GM12878 (cell line): ENCODE results near the gene PIGV. TPM values are rescaled to one million over a fixed set of nuclear protein-coding genes. Genes with fewer than 3 reads are reported as not detected.

Experiments
- ATAC-seq: fragments of 200-7000 bp; cut with Tn5 transposase; 3 replicates; pipeline ENCODE4 v1.9.1; 2020; ENCODE audit warnings: mild to moderate bottlenecking, moderate library complexity
- BruUV-seq: library from RNA; stranded (reverse); fragments of 400-500 nt; replicated peaks from 2 replicates; lab custom pipeline; 2021; lab: Mats Ljungman, UMichigan
- CTCF ChIA-PET: fragments of 300-600 bp; sonication (Branson Sonifier 250); formaldehyde crosslinking; extraction: SDS; loops from one replicate; lab custom pipeline; 2021; ENCODE audit warnings: inconsistent platforms; lab: Yijun Ruan, JAX
- POLR2A ChIA-PET: fragments of 350-600 bp; formaldehyde crosslinking; extraction: SDS; loops from one replicate; lab custom pipeline; 2021; ENCODE audit warnings: inconsistent platforms; lab: Charles Lee
- RAD21 ChIA-PET: fragments of 300-600 bp; sonication (Branson Sonifier 250); formaldehyde crosslinking; loops from one replicate; lab custom pipeline; 2023; ENCODE audit warnings: antibody characterized with exemption; ENCODE audit not compliant: unreplicated experiment; lab: Charles Lee
- SMC1A ChIA-PET: fragments of 300-600 bp; sonication (Branson Sonifier 250); formaldehyde crosslinking; loops from one replicate; lab custom pipeline; 2023; ENCODE audit not compliant: unreplicated experiment, uncharacterized antibody; lab: Charles Lee
- DNase-seq: peaks from one replicate; pipeline ENCODE4 v3.0.0-alpha.2; 2011; ENCODE audit warnings: low read depth, low spot score
- FAIRE-seq: peaks from 3 replicates; lab custom pipeline; 2011; peaks lifted over from hg19 to GRCh38; lab: Jason Lieb, UNC
- H2AFZ ChIP-seq: 2 replicates; pipeline ENCODE4 v1.6.0; 2011; ENCODE audit warnings: low read depth, low read length, control low read depth; ENCODE audit not compliant: control insufficient read depth
- H3K27ac ChIP-seq: 2 replicates; pipeline ENCODE4 v1.5.1; 2011; ENCODE audit warnings: control low read depth; ENCODE audit not compliant: control insufficient read depth, insufficient read depth
- H3K27me3 ChIP-seq, 2 experiments: replicated peaks in 1 of 2; 2 replicates each; pipeline versions ENCODE4 v1.6.0 to v1.6.1; 2011; ENCODE audit warnings: low read length in 1 of 2; ENCODE audit not compliant: control insufficient read depth in 2 of 2, insufficient read depth in 2 of 2
- H3K36me3 ChIP-seq, 2 experiments: 2 replicates each; pipeline ENCODE4 v1.5.1; 2011; ENCODE audit warnings: low read length in 1 of 2; ENCODE audit not compliant: control insufficient read depth in 2 of 2, insufficient read depth in 2 of 2
- H3K4me1 ChIP-seq: 2 replicates; pipeline ENCODE4 v1.6.1; 2011; ENCODE audit warnings: mild to moderate bottlenecking, low read length, moderate library complexity, mixed read lengths; ENCODE audit not compliant: control insufficient read depth, insufficient read depth
- H3K4me2 ChIP-seq: 2 replicates; pipeline ENCODE4 v1.6.0; 2011; ENCODE audit warnings: control low read depth; ENCODE audit not compliant: control insufficient read depth, insufficient read depth
- H3K4me3 ChIP-seq: fragments of 200-600 bp; sonication (generic); 2 replicates; pipeline ENCODE4 v1.5.1; 2016
- H3K79me2 ChIP-seq: 2 replicates; pipeline ENCODE4 v1.6.0; 2011; ENCODE audit warnings: low read length; ENCODE audit not compliant: control insufficient read depth, insufficient read depth
- H3K9ac ChIP-seq: 2 replicates; pipeline ENCODE4 v1.8.0; 2011; ENCODE audit warnings: low read length, control low read depth, mixed read lengths; ENCODE audit not compliant: control insufficient read depth, insufficient read depth
- H3K9me3 ChIP-seq: replicated peaks from 3 replicates; pipeline ENCODE4 v1.5.1; 2011; ENCODE audit warnings: mild to moderate bottlenecking, low read length; ENCODE audit not compliant: control insufficient read depth, insufficient read depth
- H4K20me1 ChIP-seq: 2 replicates; pipeline ENCODE4 v1.6.0; 2011; ENCODE audit not compliant: control insufficient read depth, insufficient read depth
- CHD4 ChIP-seq: fragments of 200-600 bp; sonication (generic); IDR thresholded peaks from 2 replicates; pipeline ENCODE4 v1.6.1; 2016; ENCODE audit warnings: mild to moderate bottlenecking
- FOS ChIP-seq: IDR thresholded peaks from 3 replicates; pipeline ENCODE4 v1.6.1; 2011; ENCODE audit warnings: borderline replicate concordance; ENCODE audit not compliant: insufficient read length; ENCODE audit errors: extremely low read depth
- HDAC2 ChIP-seq: fragments of 200-600 bp; sonication (generic); IDR thresholded peaks from 2 replicates; pipeline ENCODE4 v1.6.1; 2017
- MTA2 ChIP-seq: fragments of 450-650 bp; IDR thresholded peaks from 2 replicates; pipeline ENCODE4 v1.6.1; 2016; ENCODE audit warnings: low read depth, mild to moderate bottlenecking, moderate library complexity
- RBBP5 ChIP-seq: fragments of 200-600 bp; sonication (generic); conservative IDR thresholded peaks from 2 replicates; pipeline ENCODE4 v1.6.1; 2016
- SMARCA5 ChIP-seq: fragments of 450-650 bp; IDR thresholded peaks from 2 replicates; pipeline ENCODE4 v1.6.1; 2017; ENCODE audit warnings: mild to moderate bottlenecking
- SREBF2 ChIP-seq: IDR thresholded peaks from 2 replicates; pipeline ENCODE4 v1.6.1; 2012; ENCODE audit warnings: mild to moderate bottlenecking, low read length
- ZNF274 ChIP-seq: IDR thresholded peaks from one replicate; pipeline ENCODE4 v1.8.0; 2011; ENCODE audit not compliant: insufficient read length, insufficient read depth
- WGBS: methylation state at CpG from one replicate; pipeline ENCODE4 v1.1.6; 2016; ENCODE audit warnings: low lambda C conversion rate; ENCODE audit not compliant: insufficient replicate concordance, insufficient coverage; ENCODE audit errors: missing lambda C conversion rate; 5-methylcytosine and 5-hydroxymethylcytosine counted together
- in situ Hi-C: fragments of 300-500 bp; cut with MboI; formaldehyde crosslinking; loops from 9 replicates; pipeline ENCODE4 v1.14.3; 2018; ENCODE audit warnings: mixed read lengths
- intact Hi-C: fragments of 100-400 bp; cut with micrococcal nuclease; formaldehyde crosslinking; loops from one replicate; pipeline ENCODE4 v1.14.2; 2022; ENCODE audit not compliant: unreplicated experiment
- polyA plus RNA-seq, 11 experiments: library from polyadenylated mRNA; depleted of rRNA in 4 of 11; unstranded in 6 of 11; stranded (reverse) in 5 of 11; fragments of >200 nt; fragmentation: Nextera tagmentation in 4 of 11; fragmentation: Illumina TruSeq in 1 of 11; extraction: Ambion mirVana in 4 of 11; extraction: Trizol in 1 of 11; gene quantifications; 1 replicate in 1 of 11; 2 replicates in 10 of 11; pipeline versions ENCODE4 v1.2.1 to v1.2.3, GENCODE V29; 2011 to 2016; ENCODE audit warnings: inconsistent platforms in 2 of 11, missing spikeins in 2 of 11, low read depth in 1 of 11
- total RNA-seq, 4 experiments: library from RNA; depleted of rRNA in 3 of 4; stranded (reverse); fragments of >200 nt in 3 of 4; fragmentation: Illumina TruSeq in 1 of 4; extraction: Trizol in 1 of 4; gene quantifications; 2 replicates each; pipeline versions ENCODE4 v1.2.1 to v1.2.3, GENCODE V29; 2013 to 2021

Gene PIGV
- total and polyA plus RNA-seq, 10 of the 15 experiments (the other 5 are each of a cell fraction or from before 2014, with no cell fraction given): 8.8 to 18.1 (median 11.9) TPM

DNA sequence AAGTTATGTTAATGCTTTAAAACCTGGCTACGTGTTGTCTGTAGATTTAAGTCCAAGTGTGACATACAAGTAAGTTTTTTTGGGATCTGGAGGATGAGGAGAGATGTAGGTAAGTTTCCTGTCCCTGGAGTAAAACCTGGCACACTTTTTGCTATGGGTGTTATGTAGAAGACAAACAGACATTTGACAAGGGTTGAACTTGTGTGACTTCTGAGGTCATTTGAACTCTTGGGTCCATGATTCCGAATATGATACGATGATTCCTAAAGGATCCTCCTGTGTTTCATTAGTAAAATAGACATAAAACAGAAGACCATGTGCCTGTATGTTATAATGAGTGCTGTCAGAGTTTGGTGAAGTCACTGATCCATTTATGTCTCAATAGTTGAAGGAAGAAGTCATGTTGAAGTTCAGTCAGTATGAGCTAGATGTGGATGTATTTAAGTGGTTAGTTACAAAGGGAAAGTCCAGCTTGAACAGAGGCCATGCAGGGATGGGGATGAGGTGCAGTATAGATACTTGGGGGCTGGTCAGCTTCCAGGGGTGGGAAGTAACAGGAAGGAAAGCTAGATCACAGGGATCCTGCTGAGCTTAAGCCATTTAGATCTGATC, 47.6 kb upstream of the PIGV start (continued):
- TF ChIP-seq FOS (no peak), HDAC2 (no peak), ZNF274 (no peak), SMARCA5 (no peak), RBBP5 (no peak), CHD4 (no peak)

DNA sequence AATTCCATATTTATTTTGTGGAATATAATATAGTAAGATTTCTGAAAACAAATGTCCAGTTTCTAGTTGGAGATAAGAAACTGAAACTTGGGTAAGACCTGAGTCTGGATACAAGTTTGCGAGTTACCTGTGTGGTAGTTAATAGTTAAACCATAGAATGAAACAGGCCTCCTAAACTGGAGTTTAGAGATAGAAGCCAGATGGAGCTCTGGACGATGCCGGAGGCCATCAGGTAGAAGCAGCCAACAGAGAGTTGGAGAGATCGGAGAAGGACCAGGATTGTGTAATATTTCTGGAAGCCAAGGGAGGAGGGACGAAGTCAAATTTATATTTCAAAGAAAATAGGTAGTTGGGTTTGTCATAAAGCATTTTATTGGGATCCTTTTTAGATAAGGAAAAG, 46.8 kb upstream of the PIGV start:
- ChIA-PET RAD21 (interaction anchor here (0.6 to 1.3 kb wide), 2 partner anchors 63 to 108 kb away, joined by 4 to 5 read pairs; no protein-coding TSS in a partner anchor), CTCF (interaction anchor here (0.8 to 6.4 kb wide), 3 partner anchors 13 to 137 kb away, joined by 5 to 30 read pairs (median 12); no protein-coding TSS in a partner anchor), POLR2A (interaction anchor here (2.9 kb wide), 1 partner anchor 13 kb away, joined by 9 read pairs; no protein-coding TSS in a partner anchor), SMC1A (interaction anchor here (1.2 to 11.2 kb wide), 6 partner anchors 13 to 138 kb away, joined by 3 to 135 read pairs (median 17); no protein-coding TSS in a partner anchor)
- ATAC-seq (no peak), FAIRE-seq (no peak), DNase-seq (no peak)
- BruUV-seq: no TSS peak
- Histone ChIP-seq H2AFZ (no peak overlapping the region), H3K9me3 (no peaks in the 10 kb centered on the region), H3K79me2 (peaks cover 61% of the 10 kb centered on the region), H3K36me3 (peaks cover 13 to 50% of the 10 kb centered on the region in 2 experiments), H3K4me1 (peaks cover 61% of the 10 kb centered on the region), H3K27ac (no peak overlapping the region), H3K4me2 (no peak overlapping the region), H3K27me3 (no peaks in the 10 kb centered on the region), H4K20me1 (no peaks in the 10 kb centered on the region), H3K9ac (no peak overlapping the region), H3K4me3 (no peak overlapping the region)
- 96% methylated on average over 5 of the region's 5 CpGs for WGBS
- intact Hi-C loops (loop anchor here (5.0 kb wide), 1 partner anchor 39 kb away; no protein-coding TSS in a partner anchor), in situ Hi-C loops (no loop called here)
- no peak for TF ChIP-seq MTA2
- TF ChIP-seq SREBF2: no peak
- TF ChIP-seq, all 136 proteins: peak for 0
